ENCODE results near the gene SDR42E2.

DNA sequence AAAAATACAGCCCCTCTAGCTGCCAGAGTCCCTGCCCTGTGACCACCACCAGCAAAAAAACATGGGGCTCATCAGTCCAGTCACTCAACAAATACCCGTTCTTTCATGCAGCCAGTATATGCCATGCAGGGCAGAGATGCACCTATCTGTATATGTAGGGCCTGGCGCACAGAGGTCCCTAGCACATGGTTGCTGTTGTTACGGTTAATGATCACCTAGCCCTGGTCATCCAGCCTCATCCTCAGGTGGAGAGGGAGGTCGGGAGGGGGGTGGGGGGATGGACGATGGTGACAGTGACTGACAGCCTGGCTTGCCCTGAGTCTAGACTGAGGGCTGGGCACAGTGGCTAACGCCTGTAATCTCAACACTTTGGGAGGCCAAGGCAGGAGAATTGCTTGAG, 1.5 kb downstream of the SDR42E2 start:
- TF ChIP-seq, protein P1, sequence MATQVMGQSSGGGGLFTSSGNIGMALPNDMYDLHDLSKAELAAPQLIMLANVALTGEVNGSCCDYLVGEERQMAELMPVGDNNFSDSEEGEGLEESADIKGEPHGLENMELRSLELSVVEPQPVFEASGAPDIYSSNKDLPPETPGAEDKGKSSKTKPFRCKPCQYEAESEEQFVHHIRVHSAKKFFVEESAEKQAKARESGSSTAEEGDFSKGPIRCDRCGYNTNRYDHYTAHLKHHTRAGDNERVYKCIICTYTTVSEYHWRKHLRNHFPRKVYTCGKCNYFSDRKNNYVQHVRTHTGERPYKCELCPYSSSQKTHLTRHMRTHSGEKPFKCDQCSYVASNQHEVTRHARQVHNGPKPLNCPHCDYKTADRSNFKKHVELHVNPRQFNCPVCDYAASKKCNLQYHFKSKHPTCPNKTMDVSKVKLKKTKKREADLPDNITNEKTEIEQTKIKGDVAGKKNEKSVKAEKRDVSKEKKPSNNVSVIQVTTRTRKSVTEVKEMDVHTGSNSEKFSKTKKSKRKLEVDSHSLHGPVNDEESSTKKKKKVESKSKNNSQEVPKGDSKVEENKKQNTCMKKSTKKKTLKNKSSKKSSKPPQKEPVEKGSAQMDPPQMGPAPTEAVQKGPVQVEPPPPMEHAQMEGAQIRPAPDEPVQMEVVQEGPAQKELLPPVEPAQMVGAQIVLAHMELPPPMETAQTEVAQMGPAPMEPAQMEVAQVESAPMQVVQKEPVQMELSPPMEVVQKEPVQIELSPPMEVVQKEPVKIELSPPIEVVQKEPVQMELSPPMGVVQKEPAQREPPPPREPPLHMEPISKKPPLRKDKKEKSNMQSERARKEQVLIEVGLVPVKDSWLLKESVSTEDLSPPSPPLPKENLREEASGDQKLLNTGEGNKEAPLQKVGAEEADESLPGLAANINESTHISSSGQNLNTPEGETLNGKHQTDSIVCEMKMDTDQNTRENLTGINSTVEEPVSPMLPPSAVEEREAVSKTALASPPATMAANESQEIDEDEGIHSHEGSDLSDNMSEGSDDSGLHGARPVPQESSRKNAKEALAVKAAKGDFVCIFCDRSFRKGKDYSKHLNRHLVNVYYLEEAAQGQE (IDR thresholded peaks at IDR 0.05; ENCODE audit: insufficient read depth in 1 of 2, low read depth in 2 of 2, low read length in 2 of 2), result no peak
- no peak for TF ChIP-seq POLR2AphosphoS5 (IDR thresholded peaks at IDR 0.05; ENCODE audit: low read depth, low read length)
- no peak for TF ChIP-seq TAF1 (IDR thresholded peaks at IDR 0.05; ENCODE audit: borderline replicate concordance, insufficient read depth, low read length)

Data from PFSK-1 (cell line).